Activated CD8-positive, alpha-beta memory T cell treated with anti-CD3 and anti-CD28 coated beads for 4 hours (primary cell): ENCODE results near the gene DGKQ.
"Not testable (repeated sequence)": the region's sequence is repeated elsewhere in the genome, so short reads cannot be mapped to it uniquely, and the experiment has no call there.

Experiments
- DNase-seq, 2 donors: peaks; one replicate each; pipeline ENCODE4 v3.0.0-alpha.2; 2020; ENCODE audit warnings: low read depth in 2 of 2

DGKQ gene

DNA sequence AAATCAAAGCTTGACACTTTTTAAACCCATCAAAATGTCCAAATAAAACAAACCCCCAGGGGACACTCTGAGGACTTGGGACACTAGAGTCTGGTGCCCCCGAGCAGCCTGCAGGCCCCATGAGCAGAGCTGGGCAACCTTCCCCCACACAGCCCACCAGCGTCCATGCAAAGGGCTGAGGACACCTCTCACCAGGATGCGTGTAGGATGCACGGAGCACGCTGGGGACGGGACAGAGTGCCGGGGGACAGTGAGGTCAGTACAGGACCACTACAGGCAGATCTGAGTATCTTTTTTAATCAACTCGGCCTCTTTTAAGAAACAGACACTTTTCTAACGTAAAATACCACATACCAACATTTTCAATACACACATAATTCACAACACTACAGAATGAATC, 48.2 kb downstream of the DGKQ start:
- DNase-seq = no peak

DNA sequence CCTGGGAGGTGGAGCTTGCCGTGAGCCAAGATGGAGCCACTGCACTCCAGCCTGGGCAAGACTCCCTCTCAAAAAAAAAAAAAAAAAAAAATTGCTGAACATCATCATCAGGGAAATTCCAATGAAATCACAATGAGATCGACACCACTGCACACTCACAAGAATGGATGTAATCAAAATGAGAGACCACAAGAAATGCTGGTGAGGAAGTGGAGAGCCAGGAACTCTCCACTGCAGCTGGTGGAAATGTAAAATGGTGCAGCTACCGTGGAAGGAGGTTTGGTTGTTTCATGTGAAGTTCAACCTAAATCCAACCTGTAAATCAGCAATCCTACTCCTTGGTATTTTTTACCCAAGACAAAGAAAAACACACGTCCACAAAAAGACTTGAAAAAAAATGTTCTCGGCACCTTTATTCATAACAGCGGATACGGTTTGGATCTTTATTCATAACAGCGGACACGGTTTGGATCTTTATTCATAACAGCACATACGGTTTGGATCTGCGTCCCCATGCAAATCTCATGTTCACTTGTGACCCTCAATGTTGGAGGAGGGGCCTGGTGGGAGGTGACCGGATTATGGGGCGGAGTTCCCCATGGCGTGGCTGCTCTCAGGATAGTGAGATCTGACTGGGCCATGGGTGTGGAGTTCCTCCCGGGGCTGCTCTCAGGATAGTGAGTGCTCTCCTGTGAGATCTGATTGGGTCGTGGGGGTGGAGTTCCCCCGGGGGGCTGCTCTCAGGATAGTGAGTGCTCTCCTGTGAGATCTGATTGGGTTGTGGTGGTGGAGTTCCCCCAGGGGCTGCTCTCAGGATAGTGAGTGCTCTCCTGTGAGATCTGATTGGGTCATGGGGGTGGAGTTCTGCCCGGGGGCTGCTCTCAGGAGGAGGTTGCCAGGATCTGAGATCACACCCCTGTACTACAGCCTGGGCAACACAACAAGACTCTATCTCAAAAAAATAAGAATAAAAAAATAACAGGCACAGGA, 49.0 kb downstream of the DGKQ start:
- no peak for DNase-seq

DNA sequence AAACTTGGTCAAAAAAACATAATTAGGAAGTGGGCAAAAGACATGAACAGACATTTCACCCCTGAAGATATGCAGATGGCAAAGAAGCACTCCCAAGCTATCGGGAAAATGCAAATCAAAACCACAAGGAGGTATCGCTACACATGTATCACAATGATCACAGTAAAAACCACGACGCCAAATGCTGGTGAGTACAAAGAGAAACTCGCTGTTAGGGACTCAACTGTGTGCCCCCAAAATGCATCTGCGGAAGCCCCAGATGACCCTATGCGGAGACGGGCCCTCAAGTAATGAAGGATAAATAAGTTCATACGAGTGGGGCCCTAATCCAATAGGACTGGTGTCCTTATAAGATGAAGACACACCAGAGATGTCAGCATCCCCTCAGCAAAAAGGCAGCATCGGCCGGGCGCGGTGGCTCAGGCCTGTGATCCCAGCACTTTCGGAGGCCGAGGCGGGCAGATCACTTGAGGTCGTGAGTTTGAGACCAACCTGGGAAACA, 51.5 kb downstream of the DGKQ start:
- DNase-seq = no peak

DNA sequence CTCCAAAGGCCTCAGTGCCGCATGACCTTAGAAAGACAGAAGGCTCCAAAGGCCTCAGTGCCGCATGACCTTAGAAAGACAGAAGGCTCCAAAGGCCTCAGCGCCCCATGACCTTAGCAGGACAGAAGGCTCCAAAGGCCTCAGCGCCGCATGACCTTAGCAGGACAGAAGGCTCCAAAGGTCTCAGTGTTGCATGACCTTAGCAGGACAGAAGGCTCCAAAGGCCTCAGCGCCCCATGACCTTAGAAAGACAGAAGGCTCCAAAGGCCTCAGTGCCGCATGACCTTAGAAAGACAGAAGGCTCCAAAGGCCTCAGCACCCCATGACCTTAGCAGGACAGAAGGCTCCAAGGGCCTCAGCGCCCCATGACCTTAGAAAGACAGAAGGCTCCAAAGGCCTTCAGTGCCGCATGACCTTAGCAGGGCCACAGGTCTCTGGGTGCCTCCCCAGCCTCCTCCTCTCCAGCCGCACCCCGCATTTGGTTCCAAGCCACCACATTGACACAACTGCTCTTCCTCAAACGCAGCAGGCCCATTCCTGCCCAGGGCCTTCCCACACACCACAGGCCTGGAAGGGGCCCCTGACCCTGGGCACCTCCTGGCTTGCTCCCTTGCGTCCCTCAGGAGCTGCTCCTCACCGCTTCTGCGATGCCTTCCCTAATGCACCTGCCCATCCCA, 54.2 kb downstream of the DGKQ start:
- not testable (repeated sequence) for DNase-seq

DNA sequence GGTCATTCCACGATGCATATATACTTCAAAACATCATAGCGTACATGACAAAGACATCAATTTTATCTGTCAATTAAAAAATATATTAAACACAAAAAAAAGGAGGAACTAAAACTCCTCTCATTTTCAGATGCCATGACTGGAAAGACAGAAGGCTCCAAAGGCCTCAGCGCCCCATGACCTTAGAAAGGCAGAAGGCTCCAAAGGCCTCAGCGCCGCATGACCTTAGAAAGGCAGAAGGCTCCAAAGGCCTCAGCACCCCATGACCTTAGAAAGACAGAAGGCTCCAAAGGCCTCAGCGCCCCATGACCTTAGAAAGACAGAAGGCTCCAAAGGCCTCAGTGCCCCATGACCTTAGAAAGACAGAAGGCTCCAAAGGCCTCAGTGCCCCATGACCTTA, 54.8 kb downstream of the DGKQ start:
- not testable (repeated sequence) for DNase-seq

DNA sequence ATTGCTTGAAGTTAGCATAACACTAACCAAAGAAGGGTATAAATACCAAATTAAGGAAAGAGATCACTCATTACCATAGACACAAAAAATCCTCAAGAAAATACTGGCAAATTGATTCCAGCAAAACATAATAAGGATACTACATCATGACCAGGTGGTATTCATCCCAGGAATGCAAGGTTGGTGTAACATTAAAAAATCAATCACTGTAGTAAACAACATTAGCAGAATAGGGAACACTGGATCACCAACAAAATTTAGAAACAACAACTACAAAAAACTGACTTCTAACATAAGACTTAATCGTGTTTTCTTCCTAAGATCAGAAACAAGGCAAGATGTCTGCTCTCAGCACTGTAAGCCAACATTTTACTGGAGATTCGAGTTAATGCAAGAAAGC, 55.4 kb downstream of the DGKQ start:
- no peak for DNase-seq

DNA sequence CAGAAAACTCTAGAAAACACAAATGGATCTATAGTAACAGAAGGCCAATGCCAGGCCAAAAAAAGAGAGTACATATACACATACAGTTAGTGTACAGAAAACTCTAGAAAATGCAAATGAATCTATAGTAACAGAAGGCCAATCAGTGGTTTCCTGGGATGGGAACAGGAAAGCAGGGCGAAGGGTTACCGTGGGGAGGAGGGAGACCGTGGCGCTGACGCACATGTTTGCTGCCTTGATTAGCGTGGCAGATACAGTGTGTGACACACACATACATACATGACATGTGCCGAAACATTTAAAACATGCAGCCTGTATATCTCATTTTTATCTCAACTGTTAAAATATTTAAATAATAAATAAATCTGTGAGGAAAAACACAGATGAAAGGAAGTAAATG, 55.9 kb downstream of the DGKQ start:
- no peak for DNase-seq

DNA sequence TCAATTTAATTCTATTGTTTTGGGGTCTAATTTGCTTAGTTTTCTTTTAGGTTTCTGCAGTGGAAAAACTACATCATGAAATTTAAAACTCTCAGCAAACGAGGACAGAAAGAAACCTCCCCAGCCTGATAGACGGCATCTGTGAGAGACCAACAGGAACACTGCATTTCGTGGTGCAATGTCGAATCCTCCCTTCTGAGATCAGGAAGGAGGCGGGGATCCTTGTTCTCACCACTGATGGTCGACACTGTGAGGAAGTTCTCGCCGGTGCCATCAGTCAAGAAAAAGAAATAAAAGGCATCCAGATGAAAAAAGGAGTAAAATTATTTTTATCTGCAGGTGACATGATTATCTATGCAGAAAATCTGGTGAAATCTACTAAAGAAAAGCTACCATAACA, 57.8 kb downstream of the DGKQ start:
- DNase-seq = no peak

DNA sequence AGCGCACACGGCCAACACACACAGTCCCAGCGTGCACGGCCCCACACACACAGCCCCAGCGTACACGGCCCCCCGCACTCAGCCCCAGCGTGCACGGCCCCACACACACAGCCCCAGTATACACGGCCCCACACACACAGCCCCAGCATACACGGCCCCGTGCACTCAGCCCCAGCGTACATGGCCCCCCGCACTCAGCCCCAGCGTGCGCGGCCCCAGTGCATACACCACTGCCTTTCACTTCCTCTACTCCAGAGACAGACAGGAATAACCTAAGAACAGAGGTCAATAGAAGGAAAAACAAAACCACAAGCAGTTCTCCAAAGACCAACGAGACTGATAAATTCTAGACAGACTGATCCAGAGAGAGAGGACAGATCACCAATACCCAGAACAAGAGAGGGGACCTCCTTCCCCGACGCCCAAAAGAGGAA, 58.3 kb downstream of the DGKQ start:
- DNase-seq = no peak

DNA sequence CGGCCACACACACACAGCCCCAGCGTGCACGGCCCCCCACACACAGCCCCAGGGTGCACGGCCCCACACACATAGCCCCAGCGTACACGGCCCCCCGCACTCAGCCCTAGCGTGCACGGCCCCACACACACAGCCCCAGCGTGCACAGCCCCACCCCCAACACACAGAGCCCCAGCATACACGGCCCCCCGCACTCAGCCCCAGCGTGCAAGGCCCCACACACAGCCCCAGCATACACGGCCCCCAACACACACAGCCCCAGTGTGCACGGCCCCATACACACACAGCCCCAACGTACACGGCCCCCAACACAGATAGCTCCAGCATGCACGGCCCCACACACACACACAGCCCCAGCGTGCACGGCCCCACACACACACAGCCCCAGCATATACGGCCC, 58.8 kb downstream of the DGKQ start:
- DNase-seq = no peak

DNA sequence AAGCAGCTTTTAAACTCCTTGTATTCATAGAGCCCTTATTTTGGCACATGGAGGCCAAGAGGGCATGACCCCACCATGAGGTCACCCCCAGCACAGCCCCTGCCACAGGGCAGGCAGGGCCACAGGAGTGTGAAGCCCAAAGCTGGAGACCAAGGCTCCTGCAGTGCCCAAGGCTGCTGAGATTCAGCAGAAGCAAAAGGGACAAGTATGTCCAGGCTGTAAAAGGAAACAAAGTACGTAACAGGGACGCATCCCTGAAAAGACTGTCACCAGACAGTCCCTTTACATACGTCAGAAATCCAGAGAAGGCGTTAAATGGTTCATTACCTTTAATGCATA, 60.1 kb downstream of the DGKQ start:
- no peak for DNase-seq

DNA sequence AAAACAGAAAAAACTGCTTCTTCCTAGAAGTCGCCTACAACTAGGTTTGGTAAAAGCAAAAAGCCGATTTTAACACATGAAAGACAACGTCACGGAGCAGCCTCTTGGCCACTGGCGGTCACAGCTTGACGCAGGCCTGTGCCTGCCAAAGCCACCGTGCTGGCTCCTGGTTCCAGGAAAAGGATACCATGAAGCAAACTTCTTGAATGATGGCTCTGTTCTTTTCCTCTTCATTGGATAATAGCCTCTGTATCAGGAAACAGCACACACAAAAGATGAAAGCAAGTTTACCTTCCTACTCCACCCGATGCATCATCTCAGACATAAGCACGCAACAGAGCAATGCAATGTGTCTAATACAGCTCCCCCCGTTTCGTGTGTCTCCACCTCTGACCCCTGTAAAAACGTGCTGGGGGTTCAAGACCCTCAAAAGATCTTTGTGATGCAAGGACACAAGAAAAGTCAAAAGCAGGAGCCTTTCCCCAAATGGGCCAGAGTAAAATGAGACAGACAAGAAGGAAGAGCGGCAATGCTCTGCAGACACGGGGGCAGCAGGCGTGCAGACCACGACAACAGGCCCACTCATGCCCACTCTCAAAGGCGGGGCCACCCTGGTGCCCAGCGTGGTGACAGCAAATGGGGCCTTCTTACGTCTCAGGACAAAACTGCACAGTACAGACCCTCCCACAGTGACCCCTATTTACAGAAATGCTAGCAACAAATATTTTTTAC, 60.7 kb downstream of the DGKQ start:
- no peak for DNase-seq

DNA sequence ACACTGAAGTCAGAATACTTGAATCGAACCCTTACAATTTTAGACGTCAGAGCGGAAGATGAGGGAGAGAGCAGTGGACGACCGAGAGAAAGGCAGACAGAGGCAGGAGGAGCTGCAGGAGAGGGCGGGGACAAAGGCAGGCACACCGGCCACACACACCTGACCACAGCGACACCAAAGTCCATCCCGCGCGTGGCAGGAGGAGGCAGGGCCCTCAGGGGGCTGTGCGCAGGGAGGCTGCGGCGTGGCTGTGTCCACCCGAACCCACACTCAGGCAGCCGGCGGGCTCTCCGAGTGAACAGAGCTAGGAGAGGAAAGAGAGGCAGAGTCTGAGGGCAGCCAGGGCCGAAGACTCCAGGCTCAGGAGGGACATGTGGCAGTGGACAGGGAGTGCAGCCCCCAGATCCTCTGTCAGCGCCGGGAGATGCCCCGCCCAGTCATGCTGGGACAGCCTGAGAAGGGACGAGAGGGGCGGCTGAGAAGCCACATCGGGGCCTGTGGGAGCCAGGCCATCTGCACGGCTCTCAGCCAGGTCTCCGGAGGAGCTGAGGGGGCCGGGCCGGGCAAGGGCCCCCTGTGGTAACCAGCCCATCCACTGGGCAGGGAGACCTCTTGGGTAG, 61.4 kb downstream of the DGKQ start:
- DNase-seq = no peak

DNA sequence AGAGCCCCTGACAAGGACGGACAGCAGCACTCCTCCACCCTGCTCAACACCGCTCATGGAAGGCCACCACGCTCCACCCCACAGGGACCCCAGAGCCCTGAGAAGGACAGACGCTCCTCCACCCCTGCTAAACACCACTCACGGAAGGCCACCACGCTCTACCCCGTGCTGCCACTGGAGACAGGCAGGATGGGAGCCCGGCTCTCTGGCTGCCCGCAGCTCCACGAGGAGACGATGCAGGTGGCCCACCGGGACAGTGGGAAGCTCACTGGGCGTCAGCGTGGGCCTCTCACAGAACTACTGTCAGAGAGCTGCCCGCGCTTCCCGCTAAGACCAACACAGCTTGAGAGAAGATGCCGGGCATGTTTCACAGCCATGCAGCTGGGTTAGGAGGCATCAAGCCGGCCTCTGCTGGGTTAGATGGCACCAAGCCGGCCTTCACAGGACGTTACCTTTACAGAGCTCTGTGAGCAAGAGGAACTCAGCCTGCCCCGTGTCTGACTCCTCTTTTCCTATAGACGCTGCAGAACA, 62.1 kb downstream of the DGKQ start:
- no peak for DNase-seq

DNA sequence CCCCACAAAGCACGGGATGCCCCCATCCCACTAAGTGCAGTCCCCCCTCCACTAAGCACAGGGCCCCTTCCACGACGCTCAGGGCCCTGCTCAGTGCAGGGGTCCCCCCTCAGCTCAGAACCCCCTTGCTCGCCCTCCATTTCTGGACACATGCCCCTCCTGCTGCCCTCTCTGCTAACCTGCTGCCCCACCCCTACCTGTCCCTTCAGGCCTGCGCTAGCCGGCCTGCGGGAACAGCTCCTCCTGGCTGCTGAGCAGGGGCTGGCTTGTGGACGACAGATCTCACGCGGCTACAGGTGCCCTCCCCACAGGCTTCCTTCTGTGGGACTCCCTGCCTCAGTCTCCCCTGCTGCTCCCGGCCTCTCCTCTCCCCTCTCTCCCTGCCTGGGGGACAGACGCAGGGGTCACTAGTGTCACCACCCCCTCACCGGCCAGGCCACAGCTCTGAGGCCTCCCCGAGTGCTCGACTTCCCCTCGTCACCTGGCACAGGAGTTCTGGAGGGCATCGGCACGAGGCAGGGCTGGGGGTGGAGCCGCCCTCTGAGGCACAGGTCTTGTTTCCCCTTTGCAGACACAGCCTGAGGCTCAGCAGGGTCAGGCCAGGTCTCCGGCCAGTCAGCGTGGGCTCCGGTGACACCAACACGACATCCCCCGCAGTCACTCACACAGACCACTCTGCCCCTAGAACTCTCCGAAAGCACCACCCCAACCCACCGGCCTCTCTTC, 62.8 kb downstream of the DGKQ start:
- DNase-seq = no peak

DNA sequence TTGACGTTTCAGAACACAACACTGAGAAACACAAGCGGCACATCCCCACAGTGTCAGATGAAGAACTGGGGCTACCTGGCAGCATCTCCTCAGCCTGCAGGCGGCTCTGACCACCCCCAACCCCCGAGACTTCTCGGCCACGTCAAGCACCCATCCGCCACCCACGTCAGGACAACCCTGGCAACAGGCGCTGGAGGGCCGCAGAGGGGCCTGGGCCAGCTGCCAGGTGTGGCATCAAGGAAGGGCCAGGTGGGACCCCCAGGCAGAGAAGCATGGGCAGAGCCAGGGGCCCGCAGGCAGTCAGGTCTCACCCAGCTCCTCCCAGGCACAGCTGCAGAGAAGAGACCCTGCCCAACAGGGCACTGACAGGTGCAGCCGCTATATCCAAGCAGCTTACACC, 63.5 kb downstream of the DGKQ start:
- no peak for DNase-seq

DNA sequence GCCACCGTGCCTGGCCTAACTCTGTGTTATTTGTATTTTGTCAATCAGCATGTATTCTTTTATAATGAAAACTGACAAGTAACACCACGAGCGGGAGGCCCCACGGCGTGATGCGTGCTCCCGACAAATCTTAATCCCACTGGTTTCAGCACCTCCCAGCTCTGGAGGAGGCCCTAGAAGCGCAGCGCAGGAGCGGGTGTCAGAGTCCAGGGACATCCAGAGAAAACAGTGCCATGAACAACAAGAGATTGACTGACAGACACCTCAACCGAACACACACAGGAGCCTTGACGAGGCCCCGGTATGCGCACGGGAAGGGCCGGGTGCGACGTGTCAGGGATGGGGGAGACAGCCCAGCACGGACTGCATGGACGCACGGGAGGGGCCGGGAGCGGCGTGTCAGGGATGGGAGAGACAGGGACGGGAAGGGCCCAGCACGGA, 64.2 kb downstream of the DGKQ start:
- no peak for DNase-seq
